ENCODE data around the gene CORIN.

CORIN gene

GRCh38 chr4:47598896-47599295, 239.0 kb downstream of the CORIN start:
- H3K4me3 ChIP-seq (ENCODE audit: control insufficient read depth, low read depth, low read length) = no peak overlapping the region
- TF ChIP-seq CTCF (conservative IDR thresholded peaks at IDR 0.05; ENCODE audit: control insufficient read depth, insufficient read depth, low read depth, low read length) = no peak
- no peak for DNase-seq (ENCODE audit: low read depth)

DNA sequence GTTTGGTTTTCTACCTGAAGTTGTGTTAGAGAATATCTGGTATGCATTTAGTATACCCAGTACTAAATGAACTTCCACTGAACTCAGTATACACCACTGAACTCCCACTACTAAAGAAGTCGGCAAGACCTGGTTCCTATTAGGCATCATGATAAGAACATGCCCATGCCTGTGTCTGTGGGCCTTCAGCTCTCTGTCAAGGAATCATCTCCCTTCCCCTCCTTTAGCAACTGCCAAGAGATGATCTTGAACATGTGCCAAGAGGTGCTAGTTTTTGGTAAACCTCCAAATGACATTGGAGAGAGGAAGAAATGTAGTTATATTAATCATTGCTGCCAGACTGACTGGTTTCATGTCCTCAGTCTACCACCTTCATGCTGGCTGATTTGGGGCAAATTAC, 239.5 kb downstream of the CORIN start:
- no peak for TF ChIP-seq CTCF (conservative IDR thresholded peaks at IDR 0.05; ENCODE audit: control insufficient read depth, insufficient read depth, low read depth, low read length)
- no peak overlapping the region for H3K4me3 ChIP-seq (ENCODE audit: control insufficient read depth, low read depth, low read length)
- peak; percentile 10 for DNase-seq (ENCODE audit: low read depth)

GRCh38 chr4:47597696-47598095, 240.2 kb downstream of the CORIN start:
- TF ChIP-seq CTCF (conservative IDR thresholded peaks at IDR 0.05; ENCODE audit: control insufficient read depth, insufficient read depth, low read depth, low read length) = no peak
- no peak overlapping the region for H3K4me3 ChIP-seq (ENCODE audit: control insufficient read depth, low read depth, low read length)
- no peak for DNase-seq (ENCODE audit: low read depth)

- TF ChIP-seq CTCF (conservative IDR thresholded peaks at IDR 0.05; ENCODE audit: control insufficient read depth, insufficient read depth, low read depth, low read length) = no peak
- H3K4me3 ChIP-seq (ENCODE audit: control insufficient read depth, low read depth, low read length) = no peak overlapping the region
- DNase-seq (ENCODE audit: low read depth) = no peak
These were observed 247.5 kb downstream of the CORIN start for GRCh38 chr4:47590325-47590724.

GRCh38 chr4:47579235-47579634, 258.6 kb downstream of the CORIN start:
- DNase-seq (ENCODE audit: low read depth) = no peak
- no peak overlapping the region for H3K4me3 ChIP-seq (ENCODE audit: control insufficient read depth, low read depth, low read length)
- no peak for TF ChIP-seq CTCF (conservative IDR thresholded peaks at IDR 0.05; ENCODE audit: control insufficient read depth, insufficient read depth, low read depth, low read length)

DNA sequence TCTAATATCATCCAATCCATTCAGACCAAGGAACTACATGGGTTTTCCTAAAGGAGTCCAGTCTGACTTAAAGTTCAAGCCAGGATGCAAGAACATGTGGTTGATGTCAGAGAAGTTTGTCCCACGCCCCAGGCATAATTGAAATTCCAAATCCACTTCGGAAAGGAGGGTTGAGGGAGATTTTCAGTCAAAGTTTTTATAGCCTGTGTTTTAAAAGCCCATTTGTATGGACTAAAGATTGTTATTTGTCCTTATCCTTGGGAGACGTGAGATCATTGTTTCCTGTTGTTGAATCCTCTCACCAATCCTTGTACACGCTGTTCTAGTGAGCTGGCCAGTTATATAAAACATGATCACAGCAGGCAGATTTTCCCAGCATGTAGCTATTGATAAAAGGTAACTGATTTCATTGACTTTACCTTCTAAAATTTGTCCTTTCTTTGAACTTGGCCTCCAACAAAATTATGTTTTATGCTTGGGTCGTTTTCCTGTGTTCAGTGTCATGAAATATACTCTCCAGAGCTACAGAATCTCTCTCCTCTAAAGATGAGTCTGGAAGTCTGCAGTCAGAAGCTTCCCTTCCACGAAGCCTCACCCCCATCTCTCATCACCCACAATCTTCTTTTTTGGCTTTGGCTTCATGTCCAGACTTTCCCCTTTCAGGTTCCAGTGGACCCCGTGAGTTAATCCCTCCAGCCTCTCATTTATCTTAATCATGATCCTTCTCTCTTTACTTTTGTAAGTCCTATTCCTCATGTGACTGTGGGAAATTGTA, 259.9 kb downstream of the CORIN start:
- DNase-seq (ENCODE audit: low read depth) = peak; percentile 52
- no peak for TF ChIP-seq CTCF (conservative IDR thresholded peaks at IDR 0.05; ENCODE audit: control insufficient read depth, insufficient read depth, low read depth, low read length)
- H3K4me3 ChIP-seq (ENCODE audit: control insufficient read depth, low read depth, low read length) = no peak overlapping the region
